Endothelial cell of umbilical vein (primary cell): ENCODE data around the gene FOXL1. TPM values are rescaled to one million over a fixed set of nuclear protein-coding genes. Genes with fewer than 3 reads are reported as not detected.

Experiments
- BruUV-seq: library from RNA; stranded (reverse); fragments of 400-500 nt; replicated peaks from 2 replicates; lab custom pipeline; 2021; lab: Mats Ljungman, UMichigan
- CTCF ChIA-PET: fragments of 300-600, 350-600 bp; sonication (Branson Sonifier 250); formaldehyde crosslinking; loops from one replicate; lab custom pipeline; 2021; ENCODE audit warnings: antibody characterized with exemption, inconsistent platforms; lab: Charles Lee
- POLR2A ChIA-PET: fragments of 300-600, 350-600 bp; sonication (Branson Sonifier 250); formaldehyde crosslinking; loops from one replicate; lab custom pipeline; 2021; ENCODE audit warnings: antibody characterized with exemption, inconsistent platforms; lab: Charles Lee
- DNase-seq: peaks from one replicate; pipeline ENCODE4 v3.0.0-alpha.2; 2011; ENCODE audit warnings: low read depth, low spot score
- FAIRE-seq: peaks from 2 replicates; lab custom pipeline; 2011; peaks lifted over from hg19 to GRCh38; lab: Jason Lieb, UNC
- H2AFZ ChIP-seq: 2 replicates; pipeline ENCODE4 v1.6.0; 2012; ENCODE audit warnings: low read depth, low read length, control low read depth, inconsistent platforms
- H3K27ac ChIP-seq: 2 replicates; pipeline ENCODE4 v1.5.1; 2011; ENCODE audit warnings: low read depth, mild to moderate bottlenecking, control low read depth, low read length, moderate library complexity; ENCODE audit not compliant: insufficient read depth
- H3K27me3 ChIP-seq, 2 experiments: 2 replicates each; pipeline versions ENCODE4 v1.6.0 to v1.6.1; 2011; ENCODE audit warnings: low read length in 2 of 2, mixed read lengths in 1 of 2; ENCODE audit not compliant: control insufficient read depth in 2 of 2, insufficient read depth in 2 of 2
- H3K36me3 ChIP-seq, 2 experiments: 2 replicates in 1 of 2; 3 replicates in 1 of 2; pipeline ENCODE4 v1.5.1; 2011; ENCODE audit warnings: low read length in 2 of 2, mild to moderate bottlenecking in 1 of 2, moderate library complexity in 1 of 2; ENCODE audit not compliant: control insufficient read depth in 2 of 2, insufficient read depth in 2 of 2; ENCODE audit errors: extremely low read depth in 1 of 2
- H3K4me1 ChIP-seq: 3 replicates; pipeline ENCODE4 v1.5.1; 2011; ENCODE audit warnings: mild to moderate bottlenecking, low read length; ENCODE audit not compliant: control insufficient read depth, insufficient read depth; ENCODE audit errors: extremely low read depth
- H3K4me2 ChIP-seq: 2 replicates; pipeline ENCODE4 v1.6.1; 2011; ENCODE audit warnings: low read length, control low read depth, mixed read lengths; ENCODE audit not compliant: insufficient read depth
- H3K4me3 ChIP-seq, 3 experiments: fragments of 200-600 bp in 1 of 3; sonication (generic), shearing (Covaris generic) in 1 of 3; replicated peaks in 1 of 3; 2 replicates each; pipeline ENCODE4 v1.5.1; 2011 to 2016; ENCODE audit warnings: control low read depth in 3 of 3, low read length in 3 of 3, mild to moderate bottlenecking in 2 of 3, inconsistent platforms in 1 of 3, low read depth in 1 of 3, moderate library complexity in 1 of 3; ENCODE audit not compliant: insufficient read depth in 1 of 3
- H3K79me2 ChIP-seq: 2 replicates; pipeline ENCODE4 v1.6.0; 2012; ENCODE audit warnings: low read length, inconsistent platforms; ENCODE audit not compliant: control insufficient read depth, insufficient read depth
- H3K9ac ChIP-seq: replicated peaks from 2 replicates; pipeline ENCODE3; 2011; ENCODE audit warnings: low read length, control low read depth; ENCODE audit not compliant: insufficient read depth; ENCODE audit errors: extremely low read depth
- H3K9me1 ChIP-seq: replicated peaks from 3 replicates; pipeline ENCODE4 v1.6.0; 2011; ENCODE audit warnings: mild to moderate bottlenecking, low read length; ENCODE audit not compliant: control insufficient read depth, insufficient read depth; ENCODE audit errors: extremely low read depth
- H3K9me3 ChIP-seq: replicated peaks from 2 replicates; pipeline ENCODE4 v1.5.1; 2012; ENCODE audit warnings: low read length, inconsistent platforms; ENCODE audit not compliant: control insufficient read depth, insufficient read depth
- H4K20me1 ChIP-seq: replicated peaks from 2 replicates; pipeline ENCODE3; 2011; ENCODE audit warnings: mild to moderate bottlenecking, low read length; ENCODE audit not compliant: control insufficient read depth, insufficient read depth; ENCODE audit errors: extremely low read depth
- CTCF ChIP-seq, 2 donors: IDR thresholded peaks; 1 replicate in 1 of 2; 2 replicates in 1 of 2; pipeline ENCODE4 v1.5.1; 2011; ENCODE audit warnings: low read length in 2 of 2, mild to moderate bottlenecking in 2 of 2, moderate library complexity in 2 of 2, control low read depth in 1 of 2, inconsistent platforms in 1 of 2, low read depth in 1 of 2; ENCODE audit not compliant: insufficient read depth in 1 of 2; ENCODE audit errors: extremely low read depth in 1 of 2
- FOS ChIP-seq: IDR thresholded peaks from 2 replicates; pipeline ENCODE4 v1.6.1; 2011; ENCODE audit warnings: mild to moderate bottlenecking, low read length, moderate library complexity, borderline replicate concordance; ENCODE audit not compliant: insufficient read depth
- GATA2 ChIP-seq: IDR thresholded peaks from 2 replicates; pipeline ENCODE4 v1.7.0; 2011; ENCODE audit warnings: low read depth, mild to moderate bottlenecking, moderate library complexity, mixed read lengths, low read length; ENCODE audit not compliant: insufficient read length, insufficient read depth
- JUN ChIP-seq: IDR thresholded peaks from 2 replicates; pipeline ENCODE4 v1.6.1; 2011; ENCODE audit warnings: borderline replicate concordance, low read depth; ENCODE audit not compliant: insufficient read length, insufficient read depth
- MAX ChIP-seq: IDR thresholded peaks from 2 replicates; pipeline ENCODE4 v1.6.1; 2011; ENCODE audit not compliant: insufficient read depth, insufficient read length
- MYC ChIP-seq: IDR thresholded peaks from one replicate; pipeline ENCODE4 v1.6.1; 2011; ENCODE audit warnings: mild to moderate bottlenecking, low read depth, low read length
- POLR2A ChIP-seq: IDR thresholded peaks from 2 replicates; pipeline ENCODE4 v1.6.1; 2012; ENCODE audit warnings: low read depth, mild to moderate bottlenecking, control low read depth, low read length
- POLR2AphosphoS5 ChIP-seq: IDR thresholded peaks from 2 replicates; pipeline ENCODE4 v1.6.1; 2012; ENCODE audit warnings: low read depth, mild to moderate bottlenecking, control low read depth, low read length, moderate library complexity; ENCODE audit not compliant: insufficient read depth
- dilution Hi-C: fragments of 300-500 bp; cut with MboI; formaldehyde crosslinking; loops from one replicate; pipeline ENCODE4 v1.15.0; 2019; ENCODE audit warnings: low sequenced_read_pairs; ENCODE audit not compliant: extremely low pct_ligation_motif_present
- intact Hi-C: fragments of 100-400 bp; cut with micrococcal nuclease; formaldehyde crosslinking; loops from one replicate; pipeline ENCODE4 v1.10.0; 2022
- polyA plus RNA-seq, 4 experiments: library from polyadenylated mRNA; depleted of rRNA in 3 of 4; stranded (reverse) in 3 of 4; unstranded in 1 of 4; fragments of >200 nt; gene quantifications; 2 replicates each; pipeline versions ENCODE4 v1.2.1 to v1.2.3, GENCODE V29; 2011 to 2012; ENCODE audit warnings: missing spikeins in 1 of 4
- total RNA-seq: library from RNA; stranded (reverse); gene quantifications from 2 replicates; pipeline ENCODE4 v1.2.3, GENCODE V29; 2021

FOXL1 gene
- total and polyA plus RNA-seq, 2 donors (not counting 3 experiments of a cell fraction or from before 2014, with no cell fraction given), result 2.8 to 3.8 TPM

GRCh38 chr16:86558355-86559193 lies 19.8 kb upstream of the FOXL1 start:
- ChIA-PET POLR2A (interaction anchor here (0.6 kb wide), 1 partner anchor 274 kb away, joined by 4 read pairs; no protein-coding TSS in a partner anchor), CTCF (interaction anchor here (0.6 to 2.4 kb wide), 5 partner anchors 315 to 740 kb away, joined by 3 to 11 read pairs (median 4); no protein-coding TSS in a partner anchor)
- dilution Hi-C loops, result no loop called here
- Histone ChIP-seq H3K79me2 (peaks cover 10% of the 10 kb centered on the region), H3K4me1 (peaks cover 17% of the 10 kb centered on the region), H3K27me3 (peaks cover 3 to 5% of the 10 kb centered on the region in 2 experiments), H3K27ac (no peak overlapping the region), H3K9me3 (no peaks in the 10 kb centered on the region), H3K9me1 (no peaks in the 10 kb centered on the region), H4K20me1 (no peaks in the 10 kb centered on the region), H3K4me3 (no peak overlapping the region), H2AFZ (no peak overlapping the region), H3K36me3 (no peaks in the 10 kb centered on the region), H3K4me2 (no peak overlapping the region), H3K9ac (no peak overlapping the region)
- no peak for FAIRE-seq
- no peak for DNase-seq
- no TSS peak for BruUV-seq
- intact Hi-C loops, result no loop called here
- no peak for TF ChIP-seq JUN
- TF ChIP-seq GATA2, result no peak
- no peak for TF ChIP-seq POLR2A
- TF ChIP-seq POLR2AphosphoS5, result no peak
- TF ChIP-seq FOS, result no peak
- TF ChIP-seq CTCF (IDR thresholded peaks at IDR 0.05; ENCODE audit: extremely low read depth in 1 of 2, insufficient read depth in 1 of 2, low read depth in 1 of 2, low read length in 2 of 2), result no peak
- TF ChIP-seq MYC, result no peak
- no peak for TF ChIP-seq MAX
